HEK293 (cell line): ENCODE data around the gene RPS6KA3.

Experiments
- CTCF ChIA-PET: fragments of 350-600 bp; formaldehyde crosslinking; extraction: SDS; loops from one replicate; lab custom pipeline; 2021; ENCODE audit warnings: antibody characterized with exemption; lab: Yijun Ruan, JAX
- POLR2A ChIA-PET: fragments of 300-600 bp; formaldehyde crosslinking; extraction: SDS; loops from one replicate; lab custom pipeline; 2020; ENCODE audit warnings: antibody characterized with exemption, inconsistent platforms; lab: Yijun Ruan, JAX
- H3K27ac ChIP-seq: fragments of 200-500 bp; sonication (Bioruptor generic); 2 replicates; pipeline ENCODE4 v1.5.1; 2014; ENCODE audit warnings: low read depth, low read length, control low read depth, inconsistent platforms; ENCODE audit errors: extremely low read depth
- H3K36me3 ChIP-seq, 2 experiments: fragments of 200-500 bp in 1 of 2; sonication (Bioruptor generic) in 1 of 2; 1 replicate in 1 of 2; 2 replicates in 1 of 2; pipeline ENCODE4 v1.5.1; 2014 to 2017; ENCODE audit warnings: inconsistent platforms in 2 of 2, low read length in 2 of 2; ENCODE audit not compliant: control insufficient read depth in 2 of 2, insufficient read depth in 1 of 2
- H3K4me1 ChIP-seq: fragments of 200-500 bp; sonication (Bioruptor generic); 2 replicates; pipeline ENCODE4 v1.5.1; 2014; ENCODE audit warnings: mild to moderate bottlenecking, low read length, inconsistent platforms; ENCODE audit not compliant: control insufficient read depth, insufficient read depth
- H3K4me3 ChIP-seq: 2 replicates; pipeline ENCODE4 v1.5.1; 2011; ENCODE audit warnings: low read depth, mild to moderate bottlenecking, control low read depth, low read length, moderate library complexity
- H3K9me3 ChIP-seq: fragments of 200-500 bp; sonication (Bioruptor generic); 2 replicates; pipeline ENCODE4 v1.5.1; 2014; ENCODE audit warnings: low read depth, low read length, inconsistent platforms; ENCODE audit not compliant: control insufficient read depth, insufficient read depth
- HIC1 ChIP-seq: fragments of 450-650 bp; formaldehyde crosslinking; IDR thresholded peaks from 2 replicates; pipeline ENCODE4 v1.5.1; 2016; ENCODE audit warnings: missing biosample characterization, missing genetic modification characterization
- SP2 ChIP-seq: fragments of 450-650 bp; formaldehyde crosslinking; IDR thresholded peaks from 2 replicates; pipeline ENCODE4 v1.5.1; 2016; ENCODE audit warnings: missing biosample characterization, missing genetic modification characterization
- SP7 ChIP-seq: fragments of 450-650 bp; formaldehyde crosslinking; IDR thresholded peaks from 2 replicates; pipeline ENCODE4 v1.5.1; 2016; ENCODE audit warnings: missing biosample characterization, missing genetic modification characterization
- TRIM28 ChIP-seq: IDR thresholded peaks from 2 replicates; pipeline ENCODE4 v1.6.1; 2011; ENCODE audit warnings: low read length, control low read depth, borderline replicate concordance
- ZBTB8A ChIP-seq: fragments of 450-650 bp; formaldehyde crosslinking; IDR thresholded peaks from 2 replicates; pipeline ENCODE4 v1.5.1; 2016; ENCODE audit warnings: missing biosample characterization, missing genetic modification characterization
- ZNF112 ChIP-seq: fragments of 450-650 bp; formaldehyde crosslinking; IDR thresholded peaks from 2 replicates; pipeline ENCODE4 v1.5.0; 2017; ENCODE audit warnings: missing biosample characterization, missing genetic modification characterization
- ZNF223 ChIP-seq: fragments of 450-650 bp; formaldehyde crosslinking; IDR thresholded peaks from 2 replicates; pipeline ENCODE4 v1.5.1; 2016; ENCODE audit warnings: missing biosample characterization, missing genetic modification characterization
- ZNF391 ChIP-seq: fragments of 450-650 bp; formaldehyde crosslinking; IDR thresholded peaks from 2 replicates; pipeline ENCODE4 v1.5.1; 2016; ENCODE audit warnings: low read depth, missing biosample characterization, missing genetic modification characterization, borderline replicate concordance
- ZNF518A ChIP-seq: fragments of 450-650 bp; formaldehyde crosslinking; conservative IDR thresholded peaks from 2 replicates; pipeline ENCODE4 v1.5.1; 2016; ENCODE audit warnings: low read depth, missing biosample characterization, missing genetic modification characterization
- ZNF529 ChIP-seq: fragments of 450-650 bp; formaldehyde crosslinking; IDR thresholded peaks from 2 replicates; pipeline ENCODE4 v1.5.1; 2017; ENCODE audit warnings: missing genetic modification characterization, missing biosample characterization; ENCODE audit not compliant: insufficient replicate concordance
- ZNF549 ChIP-seq: fragments of 450-650 bp; IDR thresholded peaks from 2 replicates; pipeline ENCODE4 v1.5.1; 2018; ENCODE audit warnings: missing biosample characterization, missing genetic modification characterization, mild to moderate bottlenecking, inconsistent platforms, moderate library complexity
- ZNF561 ChIP-seq: fragments of 450-650 bp; IDR thresholded peaks from 2 replicates; pipeline ENCODE4 v1.5.1; 2018; ENCODE audit warnings: missing biosample characterization, missing genetic modification characterization, borderline replicate concordance
- ZNF580 ChIP-seq: fragments of 450-650 bp; formaldehyde crosslinking; IDR thresholded peaks from 2 replicates; pipeline ENCODE4 v1.5.1; 2016; ENCODE audit warnings: missing biosample characterization, missing genetic modification characterization
- ZNF610 ChIP-seq: fragments of 450-650 bp; formaldehyde crosslinking; IDR thresholded peaks from 2 replicates; pipeline ENCODE4 v1.5.1; 2016; ENCODE audit warnings: missing biosample characterization, missing genetic modification characterization, borderline replicate concordance
- ZNF664 ChIP-seq: fragments of 450-650 bp; formaldehyde crosslinking; IDR thresholded peaks from 2 replicates; pipeline ENCODE4 v1.5.1; 2016; ENCODE audit warnings: missing biosample characterization, missing genetic modification characterization
- ZNF670 ChIP-seq: fragments of 450-650 bp; formaldehyde crosslinking; IDR thresholded peaks from 2 replicates; pipeline ENCODE4 v1.5.1; 2016; ENCODE audit warnings: missing biosample characterization, missing genetic modification characterization, low read depth
- ZNF777 ChIP-seq: fragments of 450-650 bp; formaldehyde crosslinking; IDR thresholded peaks from 2 replicates; pipeline ENCODE4 v1.5.1; 2017; ENCODE audit warnings: missing biosample characterization, missing genetic modification characterization, borderline replicate concordance
- ZXDB ChIP-seq: fragments of 450-650 bp; formaldehyde crosslinking; IDR thresholded peaks from 2 replicates; pipeline ENCODE4 v1.5.1; 2016; ENCODE audit warnings: missing biosample characterization, missing genetic modification characterization
- TF ChIP-seq, protein P1 (sequence below): fragments of 450-650 bp; formaldehyde crosslinking; IDR thresholded peaks from 2 replicates; pipeline ENCODE4 v1.5.1; 2016; ENCODE audit warnings: missing biosample characterization, missing genetic modification characterization
- TF ChIP-seq, protein P2 (sequence below): fragments of 450-650 bp; formaldehyde crosslinking; IDR thresholded peaks from 2 replicates; pipeline ENCODE4 v1.5.1; 2017; ENCODE audit warnings: missing biosample characterization, mild to moderate bottlenecking, missing genetic modification characterization, moderate library complexity
- TF ChIP-seq, protein P3 (sequence below): sonication (generic); formaldehyde crosslinking; IDR thresholded peaks from 2 replicates; pipeline ENCODE4 v1.8.1; 2022; ENCODE audit warnings: mild to moderate bottlenecking, moderate library complexity, missing genetic modification reagents

The RPS6KA3 gene

GRCh38 chrX:20173856-20174255 lies 92.9 kb downstream of the RPS6KA3 start (continued):
- no peak for TF ChIP-seq ZNF518A (tag by site-specific recombination)
- TF ChIP-seq, protein P1, sequence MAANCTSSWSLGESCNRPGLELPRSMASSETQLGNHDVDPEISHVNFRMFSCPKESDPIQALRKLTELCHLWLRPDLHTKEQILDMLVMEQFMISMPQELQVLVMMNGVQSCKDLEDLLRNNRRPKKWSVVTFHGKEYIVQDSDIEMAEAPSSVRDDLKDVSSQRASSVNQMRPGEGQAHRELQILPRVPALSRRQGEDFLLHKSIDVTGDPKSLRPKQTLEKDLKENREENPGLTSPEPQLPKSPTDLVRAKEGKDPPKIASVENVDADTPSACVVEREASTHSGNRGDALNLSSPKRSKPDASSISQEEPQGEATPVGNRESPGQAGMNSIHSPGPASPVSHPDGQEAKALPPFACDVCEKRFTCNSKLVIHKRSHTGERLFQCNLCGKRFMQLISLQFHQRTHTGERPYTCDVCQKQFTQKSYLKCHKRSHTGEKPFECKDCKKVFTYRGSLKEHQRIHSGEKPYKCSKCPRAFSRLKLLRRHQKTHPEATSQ (tag by site-specific recombination), result no peak

GRCh38 chrX:20173313-20173712 lies 93.4 kb downstream of the RPS6KA3 start:
- no peak overlapping the region for H3K4me3 ChIP-seq
- H3K4me1 ChIP-seq, result no peaks in the 10 kb centered on the region
- H3K27ac ChIP-seq, result no peak overlapping the region
- H3K36me3 ChIP-seq, result peaks cover 25 to 69% of the 10 kb centered on the region in 2 experiments
- TF ChIP-seq, protein P2, sequence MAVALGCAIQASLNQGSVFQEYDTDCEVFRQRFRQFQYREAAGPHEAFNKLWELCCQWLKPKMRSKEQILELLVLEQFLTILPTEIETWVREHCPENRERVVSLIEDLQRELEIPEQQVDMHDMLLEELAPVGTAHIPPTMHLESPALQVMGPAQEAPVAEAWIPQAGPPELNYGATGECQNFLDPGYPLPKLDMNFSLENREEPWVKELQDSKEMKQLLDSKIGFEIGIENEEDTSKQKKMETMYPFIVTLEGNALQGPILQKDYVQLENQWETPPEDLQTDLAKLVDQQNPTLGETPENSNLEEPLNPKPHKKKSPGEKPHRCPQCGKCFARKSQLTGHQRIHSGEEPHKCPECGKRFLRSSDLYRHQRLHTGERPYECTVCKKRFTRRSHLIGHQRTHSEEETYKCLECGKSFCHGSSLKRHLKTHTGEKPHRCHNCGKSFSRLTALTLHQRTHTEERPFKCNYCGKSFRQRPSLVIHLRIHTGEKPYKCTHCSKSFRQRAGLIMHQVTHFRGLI (tag by site-specific recombination), result no peak
- TF ChIP-seq ZNF391, result no peak
- TF ChIP-seq ZXDB (tag by site-specific recombination), result no peak
- no peak for TF ChIP-seq TRIM28
- no peak for TF ChIP-seq ZNF610 (tag by site-specific recombination)
- no peak for TF ChIP-seq SP7 (tag by site-specific recombination)
- TF ChIP-seq, protein P3, sequence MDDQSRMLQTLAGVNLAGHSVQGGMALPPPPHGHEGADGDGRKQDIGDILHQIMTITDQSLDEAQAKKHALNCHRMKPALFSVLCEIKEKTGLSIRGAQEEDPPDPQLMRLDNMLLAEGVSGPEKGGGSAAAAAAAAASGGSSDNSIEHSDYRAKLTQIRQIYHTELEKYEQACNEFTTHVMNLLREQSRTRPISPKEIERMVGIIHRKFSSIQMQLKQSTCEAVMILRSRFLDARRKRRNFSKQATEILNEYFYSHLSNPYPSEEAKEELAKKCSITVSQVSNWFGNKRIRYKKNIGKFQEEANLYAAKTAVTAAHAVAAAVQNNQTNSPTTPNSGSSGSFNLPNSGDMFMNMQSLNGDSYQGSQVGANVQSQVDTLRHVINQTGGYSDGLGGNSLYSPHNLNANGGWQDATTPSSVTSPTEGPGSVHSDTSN (CRISPR knock-in tag), result no peak
- TF ChIP-seq ZBTB8A, result no peak
- TF ChIP-seq, all 188 proteins: peak for 0
- POLR2A ChIA-PET, result no interaction called here
- CTCF ChIA-PET, result no interaction called here
- H3K9me3 ChIP-seq, result no peaks in the 10 kb centered on the region

DNA sequence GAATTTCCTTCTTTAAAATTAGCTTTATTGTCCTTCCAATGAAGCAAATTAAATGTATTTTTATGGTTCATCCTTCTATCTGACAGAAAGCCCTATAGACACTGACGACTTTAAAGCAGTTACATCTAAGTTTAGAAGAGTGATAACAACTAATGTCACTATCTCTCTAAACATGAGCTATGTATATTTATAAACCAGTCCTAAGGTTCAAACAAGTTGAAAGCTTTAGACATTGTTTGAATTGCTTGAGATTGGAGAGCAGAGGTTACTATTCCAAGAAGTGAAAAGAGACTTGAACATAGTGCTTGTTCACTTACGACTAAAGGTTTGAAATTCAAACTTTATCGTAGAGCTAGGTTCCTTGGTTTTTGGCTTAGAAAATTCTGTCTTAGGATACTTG lies 94.8 kb downstream of the RPS6KA3 start:
- ChIA-PET POLR2A (interaction anchor here (0.6 kb wide), 1 partner anchor 57 kb away, joined by 8 read pairs; no protein-coding TSS in a partner anchor), CTCF (interaction anchor here (0.6 kb wide), 1 partner anchor 19 kb away, joined by 3 read pairs; no protein-coding TSS in a partner anchor)
- Histone ChIP-seq H3K36me3 (peaks cover 22 to 74% of the 10 kb centered on the region in 2 experiments), H3K27ac (no peak overlapping the region), H3K9me3 (no peaks in the 10 kb centered on the region), H3K4me1 (no peaks in the 10 kb centered on the region), H3K4me3 (no peak overlapping the region)
- no peak for TF ChIP-seq ZNF580 (tag by site-specific recombination)
- no peak for TF ChIP-seq ZNF670 (tag by site-specific recombination)
- TF ChIP-seq ZNF664, result no peak
- TF ChIP-seq ZNF529 (tag by site-specific recombination), result no peak
- TF ChIP-seq ZNF223, result no peak
- TF ChIP-seq HIC1, result no peak
- no peak for TF ChIP-seq ZNF561 (tag by site-specific recombination)
- TF ChIP-seq ZNF777 (tag by site-specific recombination), result no peak
- TF ChIP-seq SP2 (tag by site-specific recombination), result no peak
- no peak for TF ChIP-seq ZNF549
- no peak for TF ChIP-seq ZNF112 (tag by site-specific recombination)
